Amniotic epithelial cell (primary cell): ENCODE results near the gene PRKCB.

Source experiments
- DNase-seq: peaks from one replicate; pipeline ENCODE4 v3.0.0-alpha.2; 2010; ENCODE audit warnings: low read depth

The PRKCB gene

GRCh38 chr16:24253192-24253591, 417.4 kb downstream of the PRKCB start:
- peak; percentile 5 for DNase-seq

- DNase-seq = peak; percentile 1
Observed at GRCh38 chr16:24255456-24256371, 419.9 kb downstream of the PRKCB start, which contains the start of gene CACNG3. Gene CACNG3 (plus strand): TSS chr16:24256335. CDS start chr16:24256755, 420 bp downstream.

- DNase-seq = peak; percentile 0
Observed at GRCh38 chr16:24257958-24258357, 422.2 kb downstream of the PRKCB start.

DNA sequence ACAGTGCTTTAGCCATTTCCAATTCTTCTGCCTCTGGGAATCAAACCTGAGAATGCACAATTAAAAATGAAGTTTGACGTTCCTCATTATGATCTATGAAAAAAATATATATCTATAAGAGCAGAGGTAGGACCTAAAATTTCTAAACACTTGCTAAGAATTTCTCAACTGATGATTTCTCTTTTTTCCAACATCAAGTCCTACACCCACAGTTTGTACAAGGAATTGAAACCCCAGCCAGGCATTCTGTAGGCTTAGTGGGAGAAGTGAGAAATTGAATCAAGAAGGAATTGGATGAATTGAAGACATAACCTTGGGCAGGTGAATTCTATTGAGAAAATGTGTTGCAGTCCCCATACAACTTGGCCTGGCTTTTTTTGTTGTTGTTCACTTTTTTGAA, 423.0 kb downstream of the PRKCB start:
- DNase-seq = no peak

GRCh38 chr16:24262816-24263215, 427.0 kb downstream of the PRKCB start:
- DNase-seq = no peak
